ENCODE measurements around the gene ALKBH5.

- no peak for TF ChIP-seq POLR2A (IDR thresholded peaks at IDR 0.05)
- TF ChIP-seq, protein P1, sequence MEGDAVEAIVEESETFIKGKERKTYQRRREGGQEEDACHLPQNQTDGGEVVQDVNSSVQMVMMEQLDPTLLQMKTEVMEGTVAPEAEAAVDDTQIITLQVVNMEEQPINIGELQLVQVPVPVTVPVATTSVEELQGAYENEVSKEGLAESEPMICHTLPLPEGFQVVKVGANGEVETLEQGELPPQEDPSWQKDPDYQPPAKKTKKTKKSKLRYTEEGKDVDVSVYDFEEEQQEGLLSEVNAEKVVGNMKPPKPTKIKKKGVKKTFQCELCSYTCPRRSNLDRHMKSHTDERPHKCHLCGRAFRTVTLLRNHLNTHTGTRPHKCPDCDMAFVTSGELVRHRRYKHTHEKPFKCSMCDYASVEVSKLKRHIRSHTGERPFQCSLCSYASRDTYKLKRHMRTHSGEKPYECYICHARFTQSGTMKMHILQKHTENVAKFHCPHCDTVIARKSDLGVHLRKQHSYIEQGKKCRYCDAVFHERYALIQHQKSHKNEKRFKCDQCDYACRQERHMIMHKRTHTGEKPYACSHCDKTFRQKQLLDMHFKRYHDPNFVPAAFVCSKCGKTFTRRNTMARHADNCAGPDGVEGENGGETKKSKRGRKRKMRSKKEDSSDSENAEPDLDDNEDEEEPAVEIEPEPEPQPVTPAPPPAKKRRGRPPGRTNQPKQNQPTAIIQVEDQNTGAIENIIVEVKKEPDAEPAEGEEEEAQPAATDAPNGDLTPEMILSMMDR (IDR thresholded peaks at IDR 0.05) = no peak
These were observed 24.0 kb upstream of the ALKBH5 start for GRCh38 chr17:18159551-18160120.
